GM18505 (cell line): Measurements from ENCODE around the gene FAM174C.
"Not testable (repeated sequence)": the region's sequence is repeated elsewhere in the genome, so short reads cannot be mapped to it uniquely, and the experiment has no call there.

Experiments used
- ATAC-seq: cut with Tn5 transposase; IDR thresholded peaks from one replicate; pipeline ENCODE4 v1.9.1; 2021; ENCODE audit not compliant: unreplicated experiment
- POLR2A ChIP-seq: IDR thresholded peaks from 4 replicates; pipeline ENCODE4 v1.6.1; 2011; ENCODE audit warnings: borderline replicate concordance; ENCODE audit not compliant: insufficient read depth, insufficient read length; ENCODE audit errors: extremely low read depth

FAM174C gene

DNA sequence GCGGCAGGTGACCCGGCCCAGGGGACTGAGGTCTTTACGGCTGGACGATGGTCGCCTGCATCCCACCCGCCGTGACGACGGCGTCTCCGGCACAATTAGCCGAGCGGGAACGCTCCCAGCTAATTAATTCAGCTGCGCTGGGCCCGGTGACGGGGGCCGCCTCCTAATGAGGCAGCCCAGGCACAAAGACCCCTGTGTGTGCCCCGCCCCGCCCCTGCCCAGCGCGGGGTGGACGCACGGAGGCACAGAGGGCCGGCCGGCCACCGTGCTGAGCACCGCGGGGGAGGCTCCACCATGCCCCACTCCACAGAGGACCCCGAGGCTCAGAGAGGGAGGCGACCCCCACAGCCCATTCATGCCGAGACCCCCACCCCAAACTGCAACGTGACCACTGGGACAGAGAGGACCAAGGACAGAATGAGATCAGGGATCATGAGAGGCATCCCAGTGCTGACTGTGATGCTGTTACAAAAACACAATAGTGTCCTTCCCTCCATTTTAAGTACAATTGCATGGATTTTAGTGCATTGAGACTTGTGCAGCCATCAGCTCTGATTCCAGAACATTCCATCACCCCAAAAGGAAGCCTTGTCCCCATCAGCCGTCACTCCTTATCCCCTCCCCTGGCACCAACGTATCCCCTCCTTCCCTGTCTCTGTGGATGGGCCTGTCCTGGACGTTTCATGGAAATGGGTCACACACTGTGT, 27.4 kb downstream of the FAM174C start:
- TF ChIP-seq POLR2A, result no peak
- ATAC-seq, result no peak

DNA sequence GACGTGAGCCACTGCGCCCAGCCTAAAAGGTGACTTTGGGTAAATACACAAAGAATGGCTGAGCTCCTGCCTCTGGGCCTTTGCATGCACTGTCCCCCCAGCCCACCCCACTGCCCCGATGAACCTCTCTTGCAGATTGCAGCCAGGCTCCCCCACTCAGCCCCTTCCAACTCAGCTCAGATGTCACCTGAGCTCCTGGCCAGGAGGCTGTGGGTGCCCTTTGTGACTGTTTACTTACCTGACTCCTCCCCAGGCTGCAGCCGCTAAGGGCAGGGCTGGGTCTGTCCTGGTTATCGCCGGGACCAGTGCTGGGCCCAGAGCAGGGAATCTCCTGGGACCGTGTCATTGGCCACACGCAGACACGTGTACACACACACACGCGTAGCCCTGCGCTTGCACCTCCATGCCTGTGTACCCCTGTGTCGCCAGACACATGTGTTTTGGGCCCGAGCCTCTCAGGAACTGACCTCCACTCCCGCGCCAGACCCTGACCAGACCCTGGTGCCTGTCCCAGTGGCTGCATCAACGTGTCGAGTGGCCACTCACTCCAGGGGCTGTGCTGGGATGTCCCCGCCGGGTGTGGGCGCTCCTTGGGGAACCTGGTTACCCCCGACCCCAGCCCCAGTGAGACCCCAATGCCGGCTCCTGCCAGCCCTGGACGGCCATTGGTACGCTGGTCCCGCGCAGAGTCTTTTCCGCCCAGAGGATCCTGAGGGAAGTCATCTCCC, 29.0 kb downstream of the FAM174C start:
- no peak for ATAC-seq
- no peak for TF ChIP-seq POLR2A

DNA sequence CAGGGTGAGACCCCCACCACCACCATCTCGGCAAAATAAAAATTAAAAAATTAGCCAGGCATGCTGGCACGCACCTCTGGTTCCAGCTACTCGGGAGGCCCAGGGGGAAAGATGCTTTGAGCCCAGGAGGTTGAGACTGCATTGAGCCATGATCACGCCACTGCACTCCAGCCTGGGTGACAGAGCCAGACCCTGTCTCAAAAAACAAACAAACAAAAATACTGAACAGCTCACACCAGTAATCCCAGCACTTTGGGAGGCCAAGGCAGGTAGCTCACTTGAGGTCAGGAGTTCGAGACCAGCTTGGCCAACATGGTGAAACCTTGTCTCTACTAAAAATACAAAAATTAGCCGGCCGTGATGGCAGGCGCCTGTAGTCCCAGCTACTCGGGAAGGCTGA, 30.0 kb downstream of the FAM174C start:
- not testable (repeated sequence) for ATAC-seq

DNA sequence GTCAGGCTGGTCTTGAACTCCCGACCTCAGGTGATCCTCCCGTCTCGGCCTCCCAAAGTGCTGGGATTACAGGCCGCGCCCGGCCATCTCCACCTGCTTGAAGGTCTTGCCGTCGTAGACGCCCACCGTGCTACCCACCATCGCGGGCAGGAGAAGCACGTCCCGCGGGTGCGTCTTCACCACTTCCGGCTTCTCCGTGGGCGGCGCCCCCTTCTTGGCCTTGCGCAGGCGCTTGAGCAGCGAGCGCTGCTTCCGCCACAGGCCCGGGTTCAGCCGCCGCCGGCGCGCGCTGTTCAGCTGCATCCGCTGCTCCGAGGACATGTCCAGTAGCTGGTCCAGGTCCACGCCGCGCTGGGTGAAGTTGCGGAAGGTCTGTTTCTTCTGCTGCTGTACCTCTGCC, 32.0 kb downstream of the FAM174C start:
- TF ChIP-seq POLR2A, result no peak
- no peak for ATAC-seq

GRCh38 chr19:1307755-1308303, 32.5 kb downstream of the FAM174C start:
- ATAC-seq, result no peak
- no peak for TF ChIP-seq POLR2A

DNA sequence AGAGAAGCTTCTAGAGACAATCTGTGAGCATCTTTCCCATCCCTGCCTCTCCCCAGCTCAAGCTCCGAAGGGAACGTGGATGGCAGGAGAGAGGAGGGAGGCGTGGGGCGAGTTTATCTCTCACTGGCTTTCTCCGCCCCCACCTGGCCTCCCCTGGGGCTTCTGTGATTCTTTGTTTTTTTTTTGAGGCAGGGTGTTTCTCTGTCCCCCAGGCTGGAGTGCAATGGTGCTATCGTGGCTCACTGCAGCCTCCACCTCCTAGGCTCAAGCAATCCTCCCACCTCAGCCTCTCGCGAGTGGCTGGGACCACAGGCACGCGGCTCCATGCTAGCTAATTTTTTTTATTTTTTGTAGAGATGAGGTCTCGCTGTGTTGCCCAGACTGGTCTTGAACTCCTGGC, 33.4 kb downstream of the FAM174C start:
- ATAC-seq, result no peak

DNA sequence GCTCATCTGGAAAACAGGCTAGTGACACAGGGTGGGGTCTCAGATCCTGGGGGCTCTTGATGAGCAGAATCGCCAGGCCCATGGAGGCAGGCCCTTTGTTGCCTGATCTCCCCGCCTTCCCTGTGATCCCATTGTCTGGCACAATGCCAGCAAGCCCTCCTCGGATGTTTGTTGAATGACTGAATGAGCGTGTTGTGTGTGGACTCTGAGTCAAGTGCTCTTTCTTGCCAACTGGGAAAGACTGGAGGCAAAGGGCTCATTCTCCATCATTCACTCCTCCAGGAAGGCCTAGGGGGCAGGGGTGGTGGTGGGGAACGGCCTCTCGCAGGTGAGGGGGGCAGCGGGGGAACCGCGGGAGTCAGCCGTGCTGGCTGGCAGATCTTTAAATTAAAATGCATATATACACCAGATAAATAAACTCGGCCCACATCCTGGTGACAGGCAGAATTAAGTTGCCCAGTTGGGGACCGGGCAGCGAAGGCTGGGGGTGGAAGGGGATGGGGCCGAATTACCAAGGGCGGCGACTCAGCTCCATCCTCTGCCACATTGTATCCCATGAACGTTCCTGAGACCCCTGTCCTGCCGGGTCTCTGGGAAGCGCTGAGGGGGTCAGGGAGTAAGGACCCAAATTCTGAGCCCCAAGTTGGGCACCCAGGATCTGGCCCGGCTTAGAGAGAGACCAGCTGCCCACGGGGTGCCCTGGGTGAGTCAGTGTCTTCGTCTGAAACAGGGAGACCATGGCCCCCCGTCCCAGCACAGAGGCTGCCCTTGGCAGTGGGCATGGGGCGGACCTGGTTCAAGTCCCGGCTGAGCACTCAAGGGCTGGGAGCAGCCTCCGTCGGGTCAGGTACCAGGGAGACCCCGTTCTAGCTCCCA, 34.9 kb downstream of the FAM174C start:
- no peak for ATAC-seq
- TF ChIP-seq POLR2A, result no peak

More for the DNA sequence above, 33.4 kb downstream of the FAM174C start:
- no peak for TF ChIP-seq POLR2A

DNA sequence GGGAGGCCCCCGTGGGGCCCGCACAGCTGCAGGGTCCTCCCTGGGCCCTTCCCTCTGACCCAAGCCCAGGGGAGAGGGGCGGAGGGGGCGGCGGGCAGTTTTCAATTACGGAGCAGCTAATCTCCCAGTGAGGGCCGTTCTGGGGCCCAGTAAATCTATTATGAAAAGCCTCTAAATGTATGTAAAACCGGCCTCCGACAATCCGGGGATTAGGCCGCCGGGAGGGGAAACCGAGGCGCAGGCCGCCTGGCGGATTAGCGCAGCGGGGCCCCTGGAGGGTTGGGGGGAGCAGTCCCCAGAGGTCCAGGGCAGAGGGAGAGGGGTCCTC, 35.5 kb downstream of the FAM174C start:
- no peak for ATAC-seq
- TF ChIP-seq POLR2A, result no peak

- ATAC-seq, result no peak
- TF ChIP-seq POLR2A, result no peak
These were observed 36.3 kb downstream of the FAM174C start for GRCh38 chr19:1311543-1312091.

DNA sequence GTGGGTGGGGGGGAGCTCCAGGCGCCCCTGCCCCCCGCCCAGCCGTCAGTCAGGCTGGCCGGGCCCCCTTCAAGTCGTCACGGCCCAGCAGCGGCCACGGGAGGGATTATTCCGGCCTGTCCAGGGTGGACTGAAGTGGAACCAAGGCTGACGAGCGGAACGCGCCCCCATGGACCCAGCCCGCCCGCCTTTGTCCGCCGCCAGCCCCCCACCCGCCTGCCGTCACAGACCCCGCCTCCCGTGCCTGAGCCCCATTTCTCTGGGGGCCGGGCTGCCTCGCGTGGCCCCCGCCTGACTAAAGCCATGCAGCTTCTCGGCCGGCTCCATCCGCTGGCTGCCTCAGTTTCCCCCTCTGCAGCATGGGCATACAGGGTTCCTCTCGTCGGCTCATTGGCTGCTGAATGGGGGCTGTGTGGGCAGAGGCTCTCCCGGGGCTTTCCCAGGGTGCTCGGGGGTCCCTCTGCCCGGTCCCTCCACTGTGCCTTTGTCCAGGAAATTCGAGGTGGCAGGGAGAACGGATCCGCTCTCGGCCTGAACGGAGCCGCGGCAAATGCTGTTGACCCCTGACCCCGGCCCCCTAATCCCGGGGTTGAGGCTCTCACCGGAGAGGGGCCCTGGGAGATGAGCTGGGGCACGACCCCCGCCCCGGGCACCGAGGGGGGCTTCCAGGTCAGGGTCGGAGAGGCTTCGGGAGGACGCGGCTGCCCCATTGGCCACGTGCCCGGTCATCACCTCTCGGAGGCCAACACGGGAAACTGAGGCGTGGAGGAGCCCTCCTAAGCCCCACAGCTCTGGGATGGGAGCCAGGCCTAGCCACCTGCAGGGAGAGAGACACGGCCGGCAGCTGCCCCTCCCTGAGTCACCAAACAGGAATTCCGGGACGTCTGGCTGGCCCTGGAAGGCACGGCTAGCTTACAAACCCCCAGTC, 37.7 kb downstream of the FAM174C start:
- no peak for ATAC-seq
- no peak for TF ChIP-seq POLR2A

GRCh38 chr19:1313695-1314613, 38.6 kb downstream of the FAM174C start:
- no peak for TF ChIP-seq POLR2A
- ATAC-seq, result no peak
